ENCODE data around the gene RNF126. TPM values are rescaled to one million over a fixed set of nuclear protein-coding genes. Genes with fewer than 3 reads are reported as not detected.
"Not testable (repeated sequence)": the region's sequence is repeated elsewhere in the genome, so short reads cannot be mapped to it uniquely, and the experiment has no call there.

RNF126 gene
- total RNA-seq, 4 donors from 2014 or later = 72.3 to 148 (median 129) TPM

- ATAC-seq = no peak
- in situ Hi-C loops (cut with MboI; ENCODE audit: low sequenced_read_pairs in 4 of 4) = no loop called here
- intact Hi-C loops (cut with DNase I; ENCODE audit: low total_unique reads) = no loop called here
Observed at GRCh38 chr19:670609-671075, 7.6 kb upstream of the RNF126 start.

GRCh38 chr19:668675-669434, 5.8 kb upstream of the RNF126 start:
- intact Hi-C loops (cut with DNase I; ENCODE audit: low total_unique reads) (loop anchor here (10.0 kb wide), 1 partner anchor 256 kb away; the partner anchor contains the start of gene ARID3A), in situ Hi-C loops (cut with MboI; ENCODE audit: low sequenced_read_pairs in 4 of 4) (loop anchor here in 3 of 4 donors (5.0 to 10.0 kb wide), 2 partner anchors 63 to 66 kb away; no protein-coding TSS in a partner anchor)
- H3K27ac ChIP-seq, ATAC-seq, DNase-seq, H3K27me3 ChIP-seq, H3K4me3 ChIP-seq, H3K36me3 ChIP-seq, H3K9me3 ChIP-seq: not testable (repeated sequence)
- peaks cover 3 to 14% of the 10 kb centered on the region in 2 donors for H3K4me1 ChIP-seq

More at GRCh38 chr19:670609-671075, 7.6 kb upstream of the RNF126 start:
- Histone ChIP-seq H3K27ac (no peak overlapping the region), H3K4me3 (no peak overlapping the region), H3K4me1 (peaks cover 0 to 3% of the 10 kb centered on the region in 2 donors), H3K36me3 (no peaks in the 10 kb centered on the region), H3K9me3 (no peaks in the 10 kb centered on the region), H3K27me3 (peaks cover under 1 to 12% (median 8%) of the 10 kb centered on the region in 3 donors)
- TF ChIP-seq POLR2A (IDR thresholded peaks at IDR 0.05) (no peak), CTCF (IDR thresholded peaks at IDR 0.05 in 4 of 5, conservative IDR thresholded peaks at IDR 0.05 in 1 of 5) (no peak)
- no peak for DNase-seq

GRCh38 chr19:666985-667573, 4.1 kb upstream of the RNF126 start:
- not testable (repeated sequence) for H3K36me3 ChIP-seq, H3K27me3 ChIP-seq, H3K27ac ChIP-seq, DNase-seq, ATAC-seq, H3K9me3 ChIP-seq, H3K4me3 ChIP-seq
- H3K4me1 ChIP-seq = peaks cover 8 to 19% of the 10 kb centered on the region in 2 donors
- intact Hi-C loops (cut with DNase I; ENCODE audit: low total_unique reads) (loop anchor here (10.0 kb wide), 1 partner anchor 258 kb away; the partner anchor contains the start of gene ARID3A), in situ Hi-C loops (cut with MboI; ENCODE audit: low sequenced_read_pairs in 4 of 4) (loop anchor here in 3 of 4 donors (5.0 to 10.0 kb wide), 2 partner anchors 65 to 68 kb away; no protein-coding TSS in a partner anchor)

GRCh38 chr19:664913-665443, 2.0 kb upstream of the RNF126 start:
- intact Hi-C loops (cut with DNase I; ENCODE audit: low total_unique reads) (loop anchor here (1.0 to 10.0 kb wide), 3 partner anchors 69 to 260 kb away; partner anchors contain the start of genes ARID3A and PTBP1), in situ Hi-C loops (cut with MboI; ENCODE audit: low sequenced_read_pairs in 4 of 4) (loop anchor here in 3 of 4 donors (5.0 to 10.0 kb wide), 2 partner anchors 67 to 70 kb away; no protein-coding TSS in a partner anchor)
- peaks cover 28 to 40% of the 10 kb centered on the region in 2 donors for H3K4me1 ChIP-seq
- peak overlapping the region in 1 of 4 donors; percentile 21 for H3K27ac ChIP-seq
- H3K4me3 ChIP-seq = peak overlapping the region; percentile 12 to 43 (median 37)
- peak; percentile 40 to 60 for DNase-seq
- TF ChIP-seq POLR2A (IDR thresholded peaks at IDR 0.05) (no peak), CTCF (IDR thresholded peaks at IDR 0.05 in 4 of 5, conservative IDR thresholded peaks at IDR 0.05 in 1 of 5) (peak; percentile 84 to 97 (median 91))
- H3K36me3 ChIP-seq = no peaks in the 10 kb centered on the region
- H3K27me3 ChIP-seq = no peaks in the 10 kb centered on the region
- ATAC-seq = peak in 1 of 2 donors; percentile 26
- H3K9me3 ChIP-seq = no peaks in the 10 kb centered on the region

- ATAC-seq (peak; percentile 6 to 32), DNase-seq (no peak)
- no peaks in the 10 kb centered on the region for H3K9me3 ChIP-seq
- in situ Hi-C loops (cut with MboI; ENCODE audit: low sequenced_read_pairs in 4 of 4) (loop anchor here in 1 of 4 donors (10.0 kb wide), 1 partner anchor 71 kb away; no protein-coding TSS in a partner anchor), intact Hi-C loops (cut with DNase I; ENCODE audit: low total_unique reads) (loop anchor here (1.0 to 10.0 kb wide), 5 partner anchors 17 to 261 kb away; partner anchors contain the start of genes ARID3A, BSG, POLRMT and PTBP1)
- H3K27me3 ChIP-seq = no peaks in the 10 kb centered on the region
- no peaks in the 10 kb centered on the region for H3K36me3 ChIP-seq
- TF ChIP-seq CTCF (IDR thresholded peaks at IDR 0.05 in 4 of 5, conservative IDR thresholded peaks at IDR 0.05 in 1 of 5) (no peak), POLR2A (IDR thresholded peaks at IDR 0.05) (no peak)
- H3K4me3 ChIP-seq = peak overlapping the region; percentile 63 to 93 (median 84)
- peaks cover 28 to 53% of the 10 kb centered on the region in 2 donors for H3K4me1 ChIP-seq
- peak overlapping the region; percentile 93 to 100 (median 96) for H3K27ac ChIP-seq
Observed at GRCh38 chr19:663682-664117, 686 bp upstream of the RNF126 start.
